Activated CD8-positive, alpha-beta memory T cell treated with anti-CD3 and anti-CD28 coated beads, Interleukin-2, amount 10 ng/mL, durations not matched to agents 7 days and 5 days (primary cell): ENCODE measurements around the gene GSG1L. TPM values are rescaled to one million over a fixed set of nuclear protein-coding genes. Genes with fewer than 3 reads are reported as not detected.

Experiments used
- ATAC-seq: fragments of 150-1000 bp; cut with Tn5 transposase; one replicate; pipeline ENCODE4 v1.10.0; 2021; ENCODE audit warnings: moderate library complexity
- CTCF ChIA-PET: fragments of 350-600 bp; sonication (Branson Sonifier 250); formaldehyde crosslinking; loops from one replicate; lab custom pipeline; 2021; ENCODE audit warnings: antibody characterized with exemption; lab: Charles Lee
- DNase-seq: peaks from one replicate; pipeline ENCODE4 v3.0.0-alpha.2; 2020
- H3K27ac Mint-ChIP-seq: one replicate; pipeline ENCODE4 v1.8.0; 2021; ENCODE audit warnings: mild to moderate bottlenecking, mixed read lengths
- H3K27me3 Mint-ChIP-seq: one replicate; pipeline ENCODE4 v1.8.0; 2021; ENCODE audit warnings: mixed read lengths
- H3K36me3 Mint-ChIP-seq: one replicate; pipeline ENCODE4 v1.8.0; 2021; ENCODE audit warnings: mild to moderate bottlenecking, mixed read lengths
- H3K4me1 Mint-ChIP-seq: one replicate; pipeline ENCODE4 v1.8.0; 2021; ENCODE audit warnings: mixed read lengths
- H3K4me3 Mint-ChIP-seq: one replicate; pipeline ENCODE4 v1.8.0; 2021; ENCODE audit warnings: mild to moderate bottlenecking, moderate library complexity, mixed read lengths
- H3K9me3 Mint-ChIP-seq: one replicate; pipeline ENCODE4 v1.8.0; 2022; ENCODE audit warnings: low read depth, mixed read lengths
- total RNA-seq, 2 experiments: library from RNA; stranded (reverse); gene quantifications; one replicate each; pipeline ENCODE4 v1.2.3, GENCODE V29; 2021

GSG1L gene
- total RNA-seq, 2 experiments from 2014 or later: not detected

- CTCF ChIA-PET: no interaction called here
- no peaks in the 10 kb centered on the region for H3K9me3 Mint-ChIP-seq
- no peaks in the 10 kb centered on the region for H3K36me3 Mint-ChIP-seq
- no peak overlapping the region for H3K4me3 Mint-ChIP-seq
- H3K27ac Mint-ChIP-seq: no peak overlapping the region
- ATAC-seq (no peak), DNase-seq (no peak)
- H3K4me1 Mint-ChIP-seq: peaks cover 7% of the 10 kb centered on the region
- H3K27me3 Mint-ChIP-seq: peaks cover 14% of the 10 kb centered on the region
Measured at GRCh38 chr16:28013878-28014277, 49.6 kb downstream of the GSG1L start.

- Mint-ChIP-seq H3K4me3 (no peak overlapping the region), H3K27me3 (peaks cover 14% of the 10 kb centered on the region), H3K9me3 (no peaks in the 10 kb centered on the region), H3K4me1 (peaks cover 7% of the 10 kb centered on the region), H3K36me3 (no peaks in the 10 kb centered on the region), H3K27ac (no peak overlapping the region)
- CTCF ChIA-PET: no interaction called here
- ATAC-seq (no peak), DNase-seq (no peak)
Measured at GRCh38 chr16:28013392-28013791, 50.1 kb downstream of the GSG1L start.

DNA sequence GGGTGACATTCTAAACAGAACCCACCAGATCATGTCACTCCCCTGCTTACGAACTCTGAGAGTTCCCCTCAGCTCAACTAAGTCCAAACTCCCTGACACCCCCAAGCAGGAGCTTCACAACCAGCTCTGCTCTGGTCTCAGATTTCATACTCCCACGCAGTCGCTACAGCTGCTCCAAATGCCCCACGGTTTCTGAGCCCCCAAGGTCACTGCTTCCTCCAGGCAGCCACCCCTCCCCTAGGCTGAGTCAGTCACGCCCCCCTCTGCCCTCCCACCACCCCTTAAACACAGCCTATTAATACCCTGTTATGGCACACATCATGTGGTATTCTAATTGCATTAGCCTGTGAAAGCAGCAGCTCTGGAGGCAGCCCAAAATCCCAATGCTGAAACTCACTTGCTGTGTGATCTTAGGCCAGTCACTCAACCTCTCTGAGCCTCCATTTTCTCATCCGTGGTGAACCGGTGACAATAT, 51.5 kb downstream of the GSG1L start:
- H3K27ac Mint-ChIP-seq: no peak overlapping the region
- DNase-seq (no peak), ATAC-seq (no peak)
- H3K27me3 Mint-ChIP-seq: peaks cover 11% of the 10 kb centered on the region
- H3K4me3 Mint-ChIP-seq: no peak overlapping the region
- H3K9me3 Mint-ChIP-seq: no peaks in the 10 kb centered on the region
- H3K4me1 Mint-ChIP-seq: peaks cover 9% of the 10 kb centered on the region
- CTCF ChIA-PET: interaction anchor here (1.4 kb wide), 1 partner anchor 39 kb away, joined by 6 read pairs; no protein-coding TSS in a partner anchor
- no peaks in the 10 kb centered on the region for H3K36me3 Mint-ChIP-seq

DNA sequence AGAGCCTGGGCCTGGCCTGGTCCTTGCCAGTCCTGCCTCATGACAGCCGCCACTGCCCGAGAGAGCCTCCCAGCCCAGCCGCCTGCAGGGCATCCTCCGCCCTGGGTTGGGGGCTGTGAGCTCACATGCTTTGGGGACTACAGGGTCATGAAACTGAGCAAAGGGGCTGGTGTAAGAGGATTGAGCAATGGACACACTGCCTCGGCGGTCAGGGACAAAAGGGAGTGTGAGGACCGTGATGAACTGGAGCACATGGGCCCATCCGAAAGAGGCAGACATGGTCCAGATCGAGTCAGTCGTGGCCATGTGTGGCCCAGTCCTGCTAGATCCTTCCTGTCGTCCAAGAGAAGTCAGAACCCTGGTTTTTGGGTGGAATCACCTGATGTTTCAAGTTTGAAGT, 52.3 kb downstream of the GSG1L start:
- CTCF ChIA-PET: no interaction called here
- no peak overlapping the region for H3K27ac Mint-ChIP-seq
- no peaks in the 10 kb centered on the region for H3K9me3 Mint-ChIP-seq
- ATAC-seq (no peak), DNase-seq (no peak)
- H3K4me1 Mint-ChIP-seq: peaks cover 9% of the 10 kb centered on the region
- H3K36me3 Mint-ChIP-seq: no peaks in the 10 kb centered on the region
- H3K27me3 Mint-ChIP-seq: peaks cover 11% of the 10 kb centered on the region
- H3K4me3 Mint-ChIP-seq: no peak overlapping the region

DNA sequence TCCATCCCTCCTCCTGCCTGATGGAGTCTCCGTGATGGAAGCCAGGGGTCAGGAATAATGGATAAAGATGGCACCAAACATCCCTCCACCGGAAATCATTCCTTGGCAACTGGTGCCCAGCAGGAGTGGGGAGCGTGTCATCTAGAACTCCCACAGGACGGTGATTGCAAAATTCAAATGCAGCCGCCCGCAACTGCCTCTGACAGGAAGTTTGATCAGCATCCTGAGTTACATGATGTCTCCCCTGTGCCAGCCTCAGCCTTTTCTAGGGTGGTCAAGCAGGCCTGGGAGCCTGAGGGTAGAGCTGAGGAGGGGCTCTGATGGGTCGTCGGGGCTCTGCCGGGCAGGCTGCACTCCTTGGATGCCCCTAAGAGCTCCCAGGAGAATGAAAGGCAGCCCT, 52.8 kb downstream of the GSG1L start:
- Mint-ChIP-seq H3K9me3 (no peaks in the 10 kb centered on the region), H3K4me1 (peaks cover 9% of the 10 kb centered on the region), H3K27ac (no peak overlapping the region), H3K36me3 (no peaks in the 10 kb centered on the region), H3K4me3 (no peak overlapping the region), H3K27me3 (peaks cover 11% of the 10 kb centered on the region)
- ATAC-seq: no peak
- DNase-seq: no peak
- CTCF ChIA-PET: no interaction called here

DNA sequence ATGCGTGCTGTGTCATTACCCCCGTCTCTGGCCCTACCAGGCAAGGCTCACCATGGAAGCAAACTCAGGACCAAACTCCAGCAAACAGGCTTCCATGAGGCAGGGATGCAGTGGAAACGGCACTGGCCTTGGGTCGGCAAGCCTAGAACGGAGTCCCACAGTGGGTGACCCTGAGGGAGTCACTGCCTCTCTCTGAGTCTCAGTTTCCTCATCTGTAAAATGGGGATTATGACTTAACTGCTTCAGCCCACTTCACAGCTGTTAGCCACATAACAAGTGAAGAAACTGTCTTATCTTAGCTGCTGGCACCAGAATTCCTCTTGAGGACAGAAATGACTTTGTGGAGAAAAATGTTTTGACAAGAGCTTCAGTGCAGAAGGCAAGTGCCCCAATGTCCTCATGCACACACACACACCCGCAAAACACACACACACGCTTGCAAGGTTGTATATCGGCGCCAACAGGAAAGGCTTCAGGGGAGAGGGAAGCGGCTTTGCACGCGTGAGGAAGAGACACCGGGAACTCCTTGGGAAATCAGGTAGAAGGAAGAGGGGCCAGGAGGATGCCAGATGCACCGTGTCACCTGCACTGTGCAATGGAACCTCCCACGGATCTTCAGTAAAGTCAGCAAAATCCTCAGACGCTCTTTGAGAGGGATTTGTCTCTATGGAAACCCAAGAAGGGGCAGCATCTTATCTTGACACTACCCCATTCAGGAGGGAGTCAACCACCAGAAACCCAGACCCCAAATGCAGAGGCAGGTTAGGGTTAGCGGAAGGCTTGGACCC, 53.7 kb downstream of the GSG1L start:
- ATAC-seq (no peak), DNase-seq (no peak)
- no peak overlapping the region for H3K27ac Mint-ChIP-seq
- H3K9me3 Mint-ChIP-seq: no peaks in the 10 kb centered on the region
- CTCF ChIA-PET: no interaction called here
- no peaks in the 10 kb centered on the region for H3K36me3 Mint-ChIP-seq
- peaks cover 9% of the 10 kb centered on the region for H3K4me1 Mint-ChIP-seq
- H3K4me3 Mint-ChIP-seq: no peak overlapping the region
- H3K27me3 Mint-ChIP-seq: peaks cover 11% of the 10 kb centered on the region

DNA sequence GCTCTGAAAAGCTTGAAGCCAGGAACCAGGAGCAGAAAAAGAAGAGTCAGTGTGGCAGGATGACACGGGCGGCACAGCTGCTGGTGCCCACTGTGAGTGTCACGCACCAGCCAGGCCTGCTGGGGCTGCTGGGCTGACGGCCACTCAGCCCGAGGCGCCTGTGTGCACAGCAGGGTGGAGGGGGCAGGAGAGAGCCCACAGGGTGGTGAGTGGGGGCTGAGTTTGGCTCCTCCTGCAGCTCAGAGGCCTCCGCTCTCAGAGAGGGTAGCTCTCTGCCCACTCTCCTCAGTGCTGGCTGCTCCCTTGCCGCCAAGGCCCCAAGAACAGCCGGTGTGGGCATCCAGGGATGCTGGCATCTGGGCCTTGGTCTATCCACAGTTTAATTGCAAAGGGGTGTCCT, 59.6 kb downstream of the GSG1L start:
- no peak overlapping the region for H3K27ac Mint-ChIP-seq
- H3K4me1 Mint-ChIP-seq: peaks cover 4% of the 10 kb centered on the region
- H3K4me3 Mint-ChIP-seq: no peak overlapping the region
- no peaks in the 10 kb centered on the region for H3K9me3 Mint-ChIP-seq
- CTCF ChIA-PET: no interaction called here
- DNase-seq: no peak
- peaks cover 3% of the 10 kb centered on the region for H3K27me3 Mint-ChIP-seq
- no peak for ATAC-seq
- H3K36me3 Mint-ChIP-seq: no peaks in the 10 kb centered on the region

GRCh38 chr16:28003021-28003865, 60.3 kb downstream of the GSG1L start:
- Mint-ChIP-seq H3K4me1 (peaks cover 4% of the 10 kb centered on the region), H3K9me3 (no peaks in the 10 kb centered on the region), H3K36me3 (no peaks in the 10 kb centered on the region), H3K27ac (no peak overlapping the region), H3K4me3 (no peak overlapping the region), H3K27me3 (peaks cover 5% of the 10 kb centered on the region)
- DNase-seq (no peak), ATAC-seq (no peak)
- CTCF ChIA-PET: no interaction called here

DNA sequence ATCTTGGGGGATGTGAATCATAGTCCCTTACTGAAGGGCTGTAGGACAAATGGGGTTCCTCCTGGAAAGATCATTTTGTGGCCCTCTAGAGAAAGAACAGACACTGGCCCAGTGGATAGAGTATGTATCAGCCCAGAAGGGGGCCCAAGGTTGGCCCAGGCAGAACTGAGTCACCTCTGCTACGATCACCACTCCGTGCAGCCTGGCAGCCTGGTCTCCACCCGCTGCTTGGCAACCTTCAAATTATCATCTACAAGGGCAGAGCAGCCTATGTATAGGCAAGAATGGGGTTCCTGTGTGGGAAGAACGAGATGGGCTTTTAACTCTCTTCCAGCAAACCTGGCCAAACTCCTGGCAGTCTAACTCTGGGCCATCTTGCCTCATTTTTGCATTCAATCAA, 61.9 kb downstream of the GSG1L start:
- peaks cover 2% of the 10 kb centered on the region for H3K4me1 Mint-ChIP-seq
- H3K27ac Mint-ChIP-seq: no peak overlapping the region
- H3K9me3 Mint-ChIP-seq: no peaks in the 10 kb centered on the region
- no peaks in the 10 kb centered on the region for H3K36me3 Mint-ChIP-seq
- ATAC-seq: no peak
- H3K27me3 Mint-ChIP-seq: peaks cover 8% of the 10 kb centered on the region
- CTCF ChIA-PET: no interaction called here
- H3K4me3 Mint-ChIP-seq: no peak overlapping the region
- no peak for DNase-seq

- H3K36me3 Mint-ChIP-seq: peaks cover under 1% of the 10 kb centered on the region
- CTCF ChIA-PET: no interaction called here
- ATAC-seq (no peak), DNase-seq (no peak)
- peaks cover under 1% of the 10 kb centered on the region for H3K9me3 Mint-ChIP-seq
- peaks cover 8% of the 10 kb centered on the region for H3K27me3 Mint-ChIP-seq
- H3K4me1 Mint-ChIP-seq: peaks cover 3% of the 10 kb centered on the region
- H3K4me3 Mint-ChIP-seq: no peak overlapping the region
- no peak overlapping the region for H3K27ac Mint-ChIP-seq
Measured at GRCh38 chr16:28001184-28001583, 62.3 kb downstream of the GSG1L start.

DNA sequence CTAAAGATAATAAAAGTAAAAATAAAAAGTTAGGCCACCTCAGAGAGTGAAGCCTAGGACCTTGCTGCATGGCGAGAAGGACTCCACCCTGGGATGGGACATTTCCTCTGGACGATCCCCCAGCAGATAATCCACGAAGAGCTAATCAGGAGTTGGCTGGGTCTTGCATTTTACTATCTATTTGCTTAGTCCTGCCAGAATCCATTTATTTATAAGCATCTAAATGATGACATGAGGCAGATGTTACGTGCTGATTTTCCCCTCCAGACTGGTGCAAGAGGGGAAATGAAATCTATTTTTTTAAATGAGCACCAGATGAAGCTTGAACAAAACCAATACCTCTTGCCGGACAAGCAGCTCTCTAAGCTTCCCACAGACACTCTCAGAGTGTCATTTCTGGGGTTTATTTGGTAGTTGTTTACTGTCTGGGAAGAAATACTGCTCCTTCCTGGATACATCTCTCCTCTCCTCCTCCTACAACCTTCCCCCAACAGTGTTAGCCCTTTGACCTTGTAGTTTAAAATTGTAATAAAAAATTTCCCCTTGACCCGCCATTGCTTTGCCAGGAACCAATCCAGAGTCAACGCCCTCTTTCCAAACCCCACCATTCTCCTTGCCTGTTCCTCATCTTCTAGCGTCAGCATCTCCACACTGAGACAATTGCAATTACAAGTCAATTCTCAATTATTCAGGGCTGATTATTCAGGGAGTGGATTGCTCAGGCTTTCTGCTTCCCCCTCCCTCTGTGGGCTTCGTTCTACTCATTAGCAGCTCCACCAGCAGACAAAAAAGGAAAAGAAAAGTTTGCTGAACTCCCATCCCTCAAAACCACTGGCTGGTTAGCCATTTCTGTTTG, 63.0 kb downstream of the GSG1L start:
- Mint-ChIP-seq H3K27ac (no peak overlapping the region), H3K27me3 (peaks cover 8% of the 10 kb centered on the region), H3K9me3 (peaks cover 2% of the 10 kb centered on the region), H3K4me3 (no peak overlapping the region), H3K4me1 (peaks cover 9% of the 10 kb centered on the region), H3K36me3 (peaks cover 3% of the 10 kb centered on the region)
- ATAC-seq: no peak
- CTCF ChIA-PET: interaction anchor here (0.7 kb wide), 1 partner anchor 29 kb away, joined by 3 read pairs; no protein-coding TSS in a partner anchor
- DNase-seq: no peak

DNA sequence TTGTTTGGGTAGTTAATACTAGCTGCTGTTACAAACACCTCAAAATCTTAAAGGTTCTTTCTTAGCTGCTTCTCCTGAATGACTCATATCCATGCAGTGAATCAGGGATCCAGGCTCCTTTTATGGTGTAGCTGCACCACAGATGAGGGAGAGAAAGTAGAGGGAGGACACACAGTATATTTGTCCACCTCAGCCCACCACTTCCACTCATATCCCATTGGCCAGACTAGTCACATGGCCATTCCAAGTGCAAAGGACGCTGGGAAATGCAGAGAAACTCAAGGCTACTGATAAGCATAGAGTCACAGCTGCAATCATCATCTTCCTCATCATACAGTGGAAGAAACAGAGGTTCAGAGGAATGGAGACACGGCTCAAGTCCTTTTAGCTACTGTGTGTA, 63.8 kb downstream of the GSG1L start:
- peaks cover 8% of the 10 kb centered on the region for H3K27me3 Mint-ChIP-seq
- peaks cover 4% of the 10 kb centered on the region for H3K36me3 Mint-ChIP-seq
- H3K9me3 Mint-ChIP-seq: peaks cover 4% of the 10 kb centered on the region
- H3K27ac Mint-ChIP-seq: no peak overlapping the region
- peaks cover 18% of the 10 kb centered on the region for H3K4me1 Mint-ChIP-seq
- no peak for DNase-seq
- CTCF ChIA-PET: no interaction called here
- no peak overlapping the region for H3K4me3 Mint-ChIP-seq
- ATAC-seq: no peak

- peak overlapping the region; percentile 62 for H3K27ac Mint-ChIP-seq
- H3K4me1 Mint-ChIP-seq: peaks cover 26% of the 10 kb centered on the region
- CTCF ChIA-PET: interaction anchor here (1.1 kb wide), 1 partner anchor 23 kb away, joined by 3 read pairs; no protein-coding TSS in a partner anchor
- H3K27me3 Mint-ChIP-seq: peaks cover 10% of the 10 kb centered on the region
- peaks cover 9% of the 10 kb centered on the region for H3K9me3 Mint-ChIP-seq
- peaks cover 17% of the 10 kb centered on the region for H3K36me3 Mint-ChIP-seq
- DNase-seq: peak; percentile 46
- ATAC-seq: peak; percentile 53
- H3K4me3 Mint-ChIP-seq: peak overlapping the region; percentile 4
Measured at GRCh38 chr16:27995378-27995777, 68.1 kb downstream of the GSG1L start.
